Measurements from ENCODE around the gene EYA2. TPM values are rescaled to one million over a fixed set of nuclear protein-coding genes. Genes with fewer than 3 reads are reported as not detected.

Gene EYA2
- polyA plus RNA-seq, 1 donor (not counting 4 experiments of a cell fraction or from before 2014, with no cell fraction given) = not detected

- H3K36me3 ChIP-seq (ENCODE audit: control insufficient read depth in 2 of 2, extremely low read depth in 1 of 2, insufficient read depth in 2 of 2, low read length in 2 of 2) = no peaks in the 10 kb centered on the region
- H3K27ac ChIP-seq (ENCODE audit: control insufficient read depth, insufficient read depth, low read length) = no peak overlapping the region
- H3K27me3 ChIP-seq (ENCODE audit: control insufficient read depth, extremely low read depth, insufficient read depth, low read length) = no peaks in the 10 kb centered on the region
- H3K4me2 ChIP-seq (ENCODE audit: control insufficient read depth, extremely low read depth, insufficient read depth, low read depth, low read length) = no peak overlapping the region
- H3K79me2 ChIP-seq (ENCODE audit: control insufficient read depth, insufficient read depth, low read length) = no peaks in the 10 kb centered on the region
- H3K9me1 ChIP-seq (ENCODE audit: control insufficient read depth, extremely low read depth, insufficient read depth, low read length) = no peaks in the 10 kb centered on the region
- no peaks in the 10 kb centered on the region for H4K20me1 ChIP-seq (ENCODE audit: control insufficient read depth, extremely low read depth, insufficient read depth, low read length)
- H3K4me1 ChIP-seq (ENCODE audit: control insufficient read depth, extremely low read depth, insufficient read depth, low read length) = no peaks in the 10 kb centered on the region
- DNase-seq (ENCODE audit: low read depth, low spot score) = no peak
- H3K9me3 ChIP-seq (ENCODE audit: control insufficient read depth, low read depth, low read length) = no peaks in the 10 kb centered on the region
- H3K9ac ChIP-seq (ENCODE audit: control insufficient read depth, extremely low read depth, insufficient read depth, low read length) = no peak overlapping the region
- no peak for TF ChIP-seq CTCF (optimal IDR thresholded peaks at IDR 0.05 in 1 of 3, IDR thresholded peaks at IDR 0.05 in 1 of 3, conservative IDR thresholded peaks at IDR 0.05 in 1 of 3; ENCODE audit: extremely low read depth in 1 of 3, insufficient read depth in 2 of 3, low read length in 3 of 3)
- no peak for TF ChIP-seq EZH2 (IDR thresholded peaks at IDR 0.05; ENCODE audit: low read length)
- H3K4me3 ChIP-seq (ENCODE audit: control insufficient read depth in 2 of 3, extremely low read depth in 1 of 3, insufficient read depth in 2 of 3, low read depth in 1 of 3, low read length in 3 of 3) = no peak overlapping the region
- no peak for FAIRE-seq
- no peak overlapping the region for H2AFZ ChIP-seq (ENCODE audit: control insufficient read depth, low read length)
- dilution Hi-C loops (cut with MboI; ENCODE audit: extremely low pct_ligation_motif_present, low sequenced_read_pairs) = no loop called here
Observed at GRCh38 chr20:47149939-47150338, 255.3 kb downstream of the EYA2 start.

- Histone ChIP-seq H3K4me2 (ENCODE audit: control insufficient read depth, extremely low read depth, insufficient read depth, low read depth, low read length) (no peak overlapping the region), H3K4me3 (ENCODE audit: control insufficient read depth in 2 of 3, extremely low read depth in 1 of 3, insufficient read depth in 2 of 3, low read depth in 1 of 3, low read length in 3 of 3) (no peak overlapping the region), H3K4me1 (ENCODE audit: control insufficient read depth, extremely low read depth, insufficient read depth, low read length) (no peaks in the 10 kb centered on the region), H3K79me2 (ENCODE audit: control insufficient read depth, insufficient read depth, low read length) (no peaks in the 10 kb centered on the region), H4K20me1 (ENCODE audit: control insufficient read depth, extremely low read depth, insufficient read depth, low read length) (no peaks in the 10 kb centered on the region), H2AFZ (ENCODE audit: control insufficient read depth, low read length) (no peak overlapping the region), H3K27me3 (ENCODE audit: control insufficient read depth, extremely low read depth, insufficient read depth, low read length) (no peaks in the 10 kb centered on the region), H3K9me1 (ENCODE audit: control insufficient read depth, extremely low read depth, insufficient read depth, low read length) (no peaks in the 10 kb centered on the region), H3K9ac (ENCODE audit: control insufficient read depth, extremely low read depth, insufficient read depth, low read length) (no peak overlapping the region), H3K36me3 (ENCODE audit: control insufficient read depth in 2 of 2, extremely low read depth in 1 of 2, insufficient read depth in 2 of 2, low read length in 2 of 2) (no peaks in the 10 kb centered on the region), H3K9me3 (ENCODE audit: control insufficient read depth, low read depth, low read length) (no peaks in the 10 kb centered on the region), H3K27ac (ENCODE audit: control insufficient read depth, insufficient read depth, low read length) (no peak overlapping the region)
- dilution Hi-C loops (cut with MboI; ENCODE audit: extremely low pct_ligation_motif_present, low sequenced_read_pairs) = no loop called here
- DNase-seq (ENCODE audit: low read depth, low spot score) = no peak
- FAIRE-seq = peak; percentile 80
- TF ChIP-seq EZH2 (IDR thresholded peaks at IDR 0.05; ENCODE audit: low read length) = no peak
- TF ChIP-seq CTCF (optimal IDR thresholded peaks at IDR 0.05 in 1 of 3, IDR thresholded peaks at IDR 0.05 in 1 of 3, conservative IDR thresholded peaks at IDR 0.05 in 1 of 3; ENCODE audit: extremely low read depth in 1 of 3, insufficient read depth in 2 of 3, low read length in 3 of 3) = peak; percentile 79 to 94 (median 87)
Observed at GRCh38 chr20:47150403-47151152, 255.9 kb downstream of the EYA2 start.
